Activated T-cell treated with anti-CD3 and anti-CD28 coated beads, Interleukin-2, amount 50 U/mL, for 72 hours (primary cell): Measurements from ENCODE around the gene ALAS1. TPM values are rescaled to one million over a fixed set of nuclear protein-coding genes. Genes with fewer than 3 reads are reported as not detected.
"Not testable (repeated sequence)": the region's sequence is repeated elsewhere in the genome, so short reads cannot be mapped to it uniquely, and the experiment has no call there.

Experiments used
- ATAC-seq, 2 donors: fragments of 150-1000 bp; cut with Tn5 transposase; replicated peaks in 1 of 2; 2 replicates each; pipeline ENCODE4 v1.10.0; 2021; ENCODE audit warnings: moderate library complexity in 2 of 2, mild to moderate bottlenecking in 1 of 2
- DNase-seq, 2 donors: peaks; one replicate each; pipeline ENCODE4 v3.0.0; 2021 to 2022; ENCODE audit warnings: mixed read lengths in 1 of 2
- H3K27ac Mint-ChIP-seq: one replicate; pipeline ENCODE4 v1.8.0; 2022; ENCODE audit warnings: mild to moderate bottlenecking, moderate library complexity, mixed read lengths
- H3K27me3 Mint-ChIP-seq: one replicate; pipeline ENCODE4 v1.8.0; 2022; ENCODE audit warnings: low read depth, mixed read lengths
- H3K36me3 Mint-ChIP-seq, 2 donors: one replicate each; pipeline ENCODE4 v1.8.0; 2022; ENCODE audit warnings: mixed read lengths in 2 of 2, mild to moderate bottlenecking in 1 of 2; ENCODE audit not compliant: insufficient read depth in 2 of 2
- H3K4me1 Mint-ChIP-seq: one replicate; pipeline ENCODE4 v1.8.0; 2022; ENCODE audit warnings: low read depth, mixed read lengths
- H3K4me3 Mint-ChIP-seq, 2 donors: one replicate each; pipeline ENCODE4 v1.8.0; 2022; ENCODE audit warnings: mild to moderate bottlenecking in 2 of 2, mixed read lengths in 2 of 2, moderate library complexity in 2 of 2
- H3K9me3 Mint-ChIP-seq, 2 donors: one replicate each; pipeline ENCODE4 v1.8.0; 2022; ENCODE audit warnings: mixed read lengths in 2 of 2
- total RNA-seq, 2 donors: library from RNA; stranded (reverse); gene quantifications; one replicate each; pipeline ENCODE4 v1.2.3, GENCODE V29; 2022

The ALAS1 gene
- total RNA-seq, 2 donors from 2014 or later = 62.7 to 63.6 TPM

DNA sequence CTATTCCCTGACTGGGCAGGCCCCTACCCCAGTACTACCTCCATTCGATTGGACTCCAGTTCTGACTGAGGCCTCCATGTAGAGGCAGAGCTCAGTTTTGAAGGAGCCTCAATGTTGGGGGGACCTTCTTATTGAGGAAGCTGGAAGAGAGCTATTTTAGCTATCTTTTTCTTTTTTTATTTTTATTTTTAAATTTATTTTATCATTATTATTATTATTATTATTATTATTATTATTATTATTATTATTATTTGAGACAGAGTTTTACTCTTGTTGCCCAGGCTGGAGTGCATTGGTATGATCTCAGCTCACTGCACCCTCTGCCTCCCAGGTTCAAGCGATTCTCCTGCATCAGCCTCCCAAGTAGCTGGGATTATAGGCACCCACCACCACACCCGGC is 27.7 kb upstream of the ALAS1 start:
- not testable (repeated sequence) for H3K27me3 Mint-ChIP-seq, H3K4me1 Mint-ChIP-seq, H3K36me3 Mint-ChIP-seq

GRCh38 chr3:52171514-52172261 is 26.3 kb upstream of the ALAS1 start:
- no peak overlapping the region for H3K4me3 Mint-ChIP-seq
- no peaks in the 10 kb centered on the region for H3K9me3 Mint-ChIP-seq
- H3K27ac Mint-ChIP-seq = no peak overlapping the region
- H3K27me3 Mint-ChIP-seq = no peaks in the 10 kb centered on the region
- no peaks in the 10 kb centered on the region for H3K36me3 Mint-ChIP-seq
- ATAC-seq (peak in 1 of 2 donors; percentile 24), DNase-seq (no peak)
- H3K4me1 Mint-ChIP-seq = peaks cover 6% of the 10 kb centered on the region

More for the DNA sequence above, 27.7 kb upstream of the ALAS1 start:
- H3K27ac Mint-ChIP-seq, H3K4me3 Mint-ChIP-seq, ATAC-seq, H3K9me3 Mint-ChIP-seq, DNase-seq: not testable (repeated sequence)

- no peak for DNase-seq
- Mint-ChIP-seq H3K9me3 (no peaks in the 10 kb centered on the region), H3K4me1 (peaks cover 6% of the 10 kb centered on the region), H3K4me3 (no peak overlapping the region), H3K27me3 (no peaks in the 10 kb centered on the region), H3K36me3 (no peaks in the 10 kb centered on the region), H3K27ac (no peak overlapping the region)
- ATAC-seq = no peak
These were observed 25.6 kb upstream of the ALAS1 start for GRCh38 chr3:52172262-52172757.

DNA sequence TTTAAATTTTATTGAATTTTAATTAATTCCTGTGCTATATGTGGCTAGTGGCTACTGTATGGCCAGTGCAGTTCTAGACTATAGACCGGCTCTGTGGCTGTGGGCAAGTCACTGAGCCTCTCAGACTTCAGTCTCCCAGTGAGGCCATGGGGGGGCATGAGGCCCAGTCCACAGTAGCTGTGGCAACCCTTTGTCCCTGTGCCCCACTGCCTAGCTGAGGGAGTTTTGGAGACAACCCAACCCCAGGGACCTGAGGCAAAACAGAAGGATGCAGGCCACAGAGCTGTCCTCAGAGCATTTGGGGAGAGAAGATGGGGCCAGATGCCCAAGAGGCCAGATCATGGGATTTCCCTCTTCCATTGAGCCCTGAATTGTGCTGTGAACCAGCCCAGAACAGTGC is 24.9 kb upstream of the ALAS1 start:
- DNase-seq = no peak
- no peak for ATAC-seq
- Mint-ChIP-seq H3K9me3 (no peaks in the 10 kb centered on the region), H3K4me1 (peaks cover 6% of the 10 kb centered on the region), H3K27ac (no peak overlapping the region), H3K4me3 (no peak overlapping the region), H3K27me3 (no peaks in the 10 kb centered on the region), H3K36me3 (no peaks in the 10 kb centered on the region)

DNA sequence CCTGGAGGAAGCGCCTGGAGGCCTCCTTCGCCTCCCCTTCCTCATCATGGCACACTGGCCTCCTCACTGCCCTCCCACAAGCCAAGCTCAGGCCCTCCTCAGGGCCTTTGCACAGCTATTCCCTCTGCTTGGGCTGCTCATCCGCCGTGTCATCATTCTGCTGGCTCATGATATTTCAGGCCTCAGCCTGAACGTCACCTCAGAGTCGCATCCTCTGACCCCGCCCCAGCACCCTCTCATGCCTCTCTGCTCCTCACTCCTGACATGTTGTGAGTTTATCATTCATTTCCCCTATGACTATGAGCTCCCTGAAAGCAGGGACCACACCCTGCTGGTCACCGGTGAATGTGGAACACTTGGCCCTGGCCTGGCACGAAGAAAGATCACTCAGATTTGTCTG is 23.1 kb upstream of the ALAS1 start:
- Mint-ChIP-seq H3K9me3 (no peaks in the 10 kb centered on the region), H3K4me3 (no peak overlapping the region), H3K36me3 (no peaks in the 10 kb centered on the region), H3K4me1 (peaks cover 6% of the 10 kb centered on the region), H3K27me3 (no peaks in the 10 kb centered on the region), H3K27ac (no peak overlapping the region)
- ATAC-seq (peak in 1 of 2 donors; percentile 52), DNase-seq (no peak)

DNA sequence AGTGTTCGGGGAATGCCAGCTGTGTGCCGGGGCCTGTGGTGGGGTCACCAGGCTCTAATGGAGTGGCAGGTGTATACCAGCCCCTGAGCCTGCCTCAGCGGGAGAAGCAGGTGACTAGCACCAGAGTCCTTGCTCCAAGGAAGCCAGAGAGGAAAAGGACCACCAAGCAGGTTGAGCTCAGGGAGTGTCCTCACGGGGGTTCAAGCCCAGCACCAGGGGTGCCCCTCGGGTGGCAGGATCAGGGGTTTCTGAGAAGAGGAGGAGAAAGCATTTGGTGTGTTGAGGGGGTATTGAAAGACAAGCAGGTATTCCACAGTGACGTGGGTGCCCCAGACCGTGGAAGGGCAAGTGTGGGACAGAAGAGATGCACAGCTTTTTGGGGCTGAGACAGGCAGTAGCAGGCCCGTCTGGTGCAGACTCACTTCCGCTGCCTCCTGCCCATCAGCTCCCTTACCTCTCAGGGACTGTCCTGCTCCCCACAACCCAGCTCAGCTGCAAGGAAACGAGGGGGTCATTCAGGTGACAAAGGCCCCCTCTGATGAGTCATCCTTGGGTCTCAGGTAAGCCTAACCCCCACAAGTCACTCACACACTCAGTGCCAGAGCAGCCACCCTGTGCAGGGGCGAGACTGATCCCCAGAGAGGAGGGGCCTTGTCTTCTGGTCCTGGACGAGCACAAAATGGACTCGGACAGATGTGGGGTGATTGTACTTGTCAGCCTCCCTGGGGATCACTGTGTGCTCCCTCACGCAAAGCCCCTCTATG is 22.4 kb upstream of the ALAS1 start:
- no peak for DNase-seq
- Mint-ChIP-seq H3K36me3 (no peaks in the 10 kb centered on the region), H3K4me1 (peaks cover 6% of the 10 kb centered on the region), H3K27ac (no peak overlapping the region), H3K27me3 (no peaks in the 10 kb centered on the region), H3K4me3 (no peak overlapping the region), H3K9me3 (no peaks in the 10 kb centered on the region)
- no peak for ATAC-seq

DNA sequence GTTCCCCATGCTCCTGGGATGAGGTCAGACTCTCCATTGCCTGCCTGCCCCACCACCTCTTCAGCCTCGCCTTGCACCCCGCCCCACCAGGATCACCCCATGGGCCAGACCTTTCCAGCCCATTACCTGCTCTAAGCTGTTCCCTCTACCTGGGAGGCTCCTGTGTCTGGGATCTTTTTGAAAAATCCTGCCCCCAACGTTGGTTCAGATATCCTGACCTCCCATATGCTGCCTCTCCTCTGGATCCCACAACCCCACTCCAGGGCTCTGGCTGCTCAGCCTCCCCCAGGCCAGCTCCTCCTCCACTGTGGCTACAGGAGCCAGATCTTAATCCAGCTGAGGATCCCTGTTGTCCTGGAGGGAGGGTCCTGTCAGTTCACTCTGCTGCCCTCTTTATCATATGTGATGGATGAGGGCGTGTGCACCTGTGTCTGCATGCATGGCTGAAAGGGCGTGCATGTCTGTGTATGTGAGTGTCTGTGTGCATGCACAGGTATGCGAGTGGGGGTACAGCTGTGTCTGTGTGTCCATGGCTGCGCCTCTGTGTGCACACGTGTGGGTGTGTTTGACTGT is 21.7 kb upstream of the ALAS1 start:
- Mint-ChIP-seq H3K36me3 (no peaks in the 10 kb centered on the region), H3K9me3 (no peaks in the 10 kb centered on the region), H3K27ac (no peak overlapping the region), H3K4me3 (no peak overlapping the region), H3K27me3 (no peaks in the 10 kb centered on the region), H3K4me1 (peaks cover 6% of the 10 kb centered on the region)
- ATAC-seq (no peak), DNase-seq (no peak)

DNA sequence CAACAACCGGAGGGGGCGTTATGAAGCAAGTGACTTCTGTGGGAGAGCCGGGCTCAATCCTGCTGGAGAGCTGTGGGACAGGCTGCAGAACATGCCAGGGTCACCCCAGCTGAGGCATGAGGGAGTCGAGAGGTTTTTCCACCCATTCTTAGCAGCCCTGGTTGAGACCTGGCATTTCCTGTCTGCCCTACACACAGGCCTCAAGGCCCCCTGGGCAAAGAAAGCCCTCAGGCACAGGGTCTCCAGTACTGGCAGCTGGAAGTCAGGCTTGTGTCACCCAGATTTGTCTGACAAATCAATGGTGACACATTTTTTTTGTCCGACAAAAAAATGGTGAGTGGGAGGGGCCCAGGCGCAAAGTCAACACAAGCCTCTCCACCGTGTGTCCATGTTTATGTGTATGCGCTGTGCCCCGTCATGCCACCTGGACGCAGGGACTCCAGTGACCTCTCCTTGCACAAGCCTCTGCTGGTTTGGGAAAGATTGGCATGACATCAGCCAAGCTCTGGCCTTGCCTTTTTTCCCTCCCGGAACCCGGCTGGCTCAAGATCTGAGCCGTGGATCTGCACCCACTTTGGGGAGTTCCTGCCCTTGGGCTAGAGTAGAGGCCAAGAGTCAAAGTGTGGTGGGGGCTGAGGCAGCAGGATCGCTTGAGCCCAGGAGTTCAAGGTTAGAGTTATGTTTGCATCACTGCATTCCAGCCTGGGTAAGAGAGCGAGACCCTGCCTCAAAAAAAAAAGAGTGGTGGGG is 20.8 kb upstream of the ALAS1 start:
- no peak for DNase-seq

DNA sequence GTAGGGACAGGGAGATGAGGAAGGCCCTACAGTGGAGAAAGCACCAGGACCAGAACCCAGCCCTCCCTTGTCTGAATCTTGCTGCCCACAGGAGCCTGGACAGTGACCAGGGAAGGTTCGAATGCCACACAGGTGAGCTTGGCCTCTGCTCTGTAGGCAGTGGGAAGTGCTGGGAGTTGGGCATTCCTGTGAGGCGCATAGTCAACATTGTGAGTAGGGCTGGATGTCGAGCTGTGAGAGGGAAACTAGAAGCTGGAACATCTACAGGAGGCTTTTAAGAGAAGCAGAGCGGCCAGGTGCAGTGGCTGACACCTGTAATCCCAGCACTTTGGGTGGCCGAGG is 20.3 kb upstream of the ALAS1 start:
- Mint-ChIP-seq H3K27me3 (no peaks in the 10 kb centered on the region), H3K4me3 (no peak overlapping the region), H3K36me3 (no peaks in the 10 kb centered on the region), H3K4me1 (no peaks in the 10 kb centered on the region), H3K27ac (no peak overlapping the region), H3K9me3 (no peaks in the 10 kb centered on the region)
- no peak for ATAC-seq
- DNase-seq = no peak

More for the DNA sequence above, 20.8 kb upstream of the ALAS1 start:
- Mint-ChIP-seq H3K4me1 (no peaks in the 10 kb centered on the region), H3K36me3 (no peaks in the 10 kb centered on the region), H3K9me3 (no peaks in the 10 kb centered on the region), H3K27me3 (no peaks in the 10 kb centered on the region), H3K27ac (no peak overlapping the region), H3K4me3 (no peak overlapping the region)
- no peak for ATAC-seq

DNA sequence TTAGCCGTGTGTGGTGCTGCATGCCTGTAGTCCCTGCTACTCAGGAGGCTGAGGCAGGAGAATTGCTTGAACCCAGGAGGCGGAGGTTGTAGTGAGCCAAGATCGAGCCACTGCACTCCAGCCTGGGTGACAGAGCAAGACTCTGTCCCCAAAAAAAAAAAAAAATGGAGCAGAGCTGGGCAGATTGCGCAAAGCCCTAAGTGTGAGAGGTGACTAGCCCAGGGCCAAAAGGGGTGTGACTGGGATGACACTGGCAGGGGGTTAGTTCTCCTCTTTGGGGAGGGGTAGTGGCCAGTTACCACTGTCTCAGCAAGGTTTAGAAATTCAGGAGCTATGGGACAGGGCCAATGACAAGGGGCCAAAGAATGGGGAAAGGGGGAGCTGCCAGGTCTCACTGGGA is 19.8 kb upstream of the ALAS1 start:
- ATAC-seq, H3K27ac Mint-ChIP-seq, H3K36me3 Mint-ChIP-seq, H3K4me1 Mint-ChIP-seq, H3K4me3 Mint-ChIP-seq, H3K27me3 Mint-ChIP-seq, DNase-seq, H3K9me3 Mint-ChIP-seq: not testable (repeated sequence)

GRCh38 chr3:52178537-52178936 is 19.4 kb upstream of the ALAS1 start:
- Mint-ChIP-seq H3K27ac (no peak overlapping the region), H3K4me3 (no peak overlapping the region), H3K9me3 (no peaks in the 10 kb centered on the region), H3K4me1 (no peaks in the 10 kb centered on the region), H3K36me3 (no peaks in the 10 kb centered on the region), H3K27me3 (no peaks in the 10 kb centered on the region)
- no peak for DNase-seq
- ATAC-seq = no peak

DNA sequence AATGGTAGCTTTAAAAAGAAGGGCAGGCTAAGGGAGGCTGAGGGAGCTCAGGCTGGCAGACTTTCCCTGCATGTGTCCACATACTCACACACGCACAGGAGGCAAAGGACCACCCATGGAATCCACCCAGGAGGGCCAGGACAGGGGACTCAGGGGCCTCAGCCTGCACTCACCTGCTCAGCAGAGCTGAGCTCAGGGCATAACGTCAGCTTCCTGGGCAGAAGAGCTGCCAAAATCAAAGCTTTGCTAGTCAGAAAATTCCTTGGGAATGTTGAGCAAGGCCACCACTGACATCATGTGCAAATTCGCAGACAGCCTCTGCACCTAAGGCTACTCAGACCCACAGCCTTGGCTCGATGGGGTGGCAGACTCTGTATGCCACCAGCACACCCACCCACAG is 16.4 kb upstream of the ALAS1 start:
- Mint-ChIP-seq H3K27me3 (no peaks in the 10 kb centered on the region), H3K9me3 (no peaks in the 10 kb centered on the region), H3K36me3 (no peaks in the 10 kb centered on the region), H3K27ac (no peak overlapping the region), H3K4me3 (no peak overlapping the region), H3K4me1 (no peaks in the 10 kb centered on the region)
- ATAC-seq (no peak), DNase-seq (no peak)

DNA sequence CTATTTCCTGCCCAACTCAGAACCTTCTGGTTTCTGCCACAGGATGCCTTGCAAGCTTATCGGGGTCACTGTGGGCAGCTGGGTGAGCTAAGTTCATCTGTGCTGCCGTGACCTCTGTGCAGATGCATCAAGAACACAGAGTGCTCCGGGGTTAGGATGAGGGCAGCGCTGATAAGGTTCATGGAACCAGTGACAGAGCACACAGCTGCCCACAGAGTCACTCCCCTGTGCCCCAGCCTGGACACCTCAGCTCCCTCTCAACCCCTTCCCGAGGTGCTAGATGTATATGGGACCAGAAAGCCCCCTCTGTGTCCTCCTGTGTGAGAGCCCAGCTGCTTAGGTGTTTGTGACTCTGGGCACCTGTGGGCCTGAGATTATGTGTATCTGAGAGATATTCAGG is 15.8 kb upstream of the ALAS1 start:
- H3K4me1 Mint-ChIP-seq = no peaks in the 10 kb centered on the region
- H3K36me3 Mint-ChIP-seq = no peaks in the 10 kb centered on the region
- H3K9me3 Mint-ChIP-seq = no peaks in the 10 kb centered on the region
- ATAC-seq = peak in 1 of 2 donors; percentile 42
- H3K27me3 Mint-ChIP-seq = no peaks in the 10 kb centered on the region
- no peak overlapping the region for H3K27ac Mint-ChIP-seq
- no peak for DNase-seq
- no peak overlapping the region for H3K4me3 Mint-ChIP-seq
